PFSK-1 (cell line): ENCODE data around the gene RAP1GAP.

Source experiments
- FOXP2 ChIP-seq: optimal IDR thresholded peaks from 2 replicates; pipeline ENCODE3; 2011; ENCODE audit warnings: borderline replicate concordance, control low read depth, inconsistent platforms; ENCODE audit not compliant: insufficient read depth; ENCODE audit errors: extremely low read length, extremely low read depth
- POLR2AphosphoS5 ChIP-seq: IDR thresholded peaks from 2 replicates; pipeline ENCODE4 v1.6.1; 2012; ENCODE audit warnings: low read depth, mild to moderate bottlenecking, control low read depth, low read length, moderate library complexity
- REST ChIP-seq, 2 experiments: IDR thresholded peaks; 2 replicates each; pipeline versions ENCODE4 v1.6.1 to v1.8.0; 2011 to 2012; ENCODE audit warnings: low read depth in 2 of 2, low read length in 2 of 2, control low read depth in 1 of 2, inconsistent platforms in 1 of 2, mild to moderate bottlenecking in 1 of 2, moderate library complexity in 1 of 2; ENCODE audit not compliant: insufficient read depth in 1 of 2
- SIN3A ChIP-seq: IDR thresholded peaks from 2 replicates; pipeline ENCODE4 v1.6.1; 2012; ENCODE audit warnings: mild to moderate bottlenecking, low read length, moderate library complexity, borderline replicate concordance; ENCODE audit not compliant: insufficient read depth
- TAF1 ChIP-seq: IDR thresholded peaks from 2 replicates; pipeline ENCODE4 v1.6.1; 2012; ENCODE audit warnings: low read length, control low read depth, borderline replicate concordance; ENCODE audit not compliant: insufficient read depth

- TF ChIP-seq SIN3A (no peak), FOXP2 (no peak), REST (IDR thresholded peaks at IDR 0.05; ENCODE audit: insufficient read depth in 1 of 2, low read depth in 2 of 2, low read length in 2 of 2) (no peak), POLR2AphosphoS5 (no peak), TAF1 (no peak)
These were observed 101.0 kb downstream of the RAP1GAP start for GRCh38 chr1:21568006-21568746.
